NCI-H2107 treated with DMSO at 0.1 percent for 48 hours (cell line): ENCODE results near the gene LIPI.
"Not testable (repeated sequence)": the region's sequence is repeated elsewhere in the genome, so short reads cannot be mapped to it uniquely, and the experiment has no call there.

Experiments used
- DNase-seq: peaks from one replicate; lab custom pipeline; 2025; ENCODE audit not compliant: unreplicated experiment; lab: John Stamatoyannopoulos, UW

The LIPI gene

GRCh38 chr21:14075346-14076142, 135.2 kb downstream of the LIPI start:
- no peak for DNase-seq

- no peak for DNase-seq
These were observed 136.6 kb downstream of the LIPI start for GRCh38 chr21:14074177-14074576.

GRCh38 chr21:14073615-14074014, 137.1 kb downstream of the LIPI start:
- no peak for DNase-seq

- no peak for DNase-seq
These were observed 137.8 kb downstream of the LIPI start for GRCh38 chr21:14072761-14073535.

GRCh38 chr21:14071902-14072734, 138.6 kb downstream of the LIPI start:
- no peak for DNase-seq

- no peak for DNase-seq
These were observed 139.8 kb downstream of the LIPI start for GRCh38 chr21:14070968-14071367.

- DNase-seq: no peak
These were observed 140.5 kb downstream of the LIPI start for GRCh38 chr21:14070049-14070893.

GRCh38 chr21:14064296-14064645, 146.5 kb downstream of the LIPI start:
- DNase-seq: no peak

GRCh38 chr21:14063620-14064295, 147.0 kb downstream of the LIPI start:
- not testable (repeated sequence) for DNase-seq

GRCh38 chr21:14062684-14063083, 148.1 kb downstream of the LIPI start:
- DNase-seq: not testable (repeated sequence)

GRCh38 chr21:14061820-14062219, 148.9 kb downstream of the LIPI start:
- not testable (repeated sequence) for DNase-seq

- DNase-seq: not testable (repeated sequence)
These were observed 151.6 kb downstream of the LIPI start for GRCh38 chr21:14058995-14059627.
